ENCODE results near the gene SYNDIG1. TPM values are rescaled to one million over a fixed set of nuclear protein-coding genes. Genes with fewer than 3 reads are reported as not detected.

Gene SYNDIG1
- total RNA-seq, 2 experiments from 2014 or later: not detected

- H3K27ac ChIP-seq (ENCODE audit: low read depth, low read length, poor library complexity, severe bottlenecking): no peak overlapping the region
- CTCF ChIA-PET (ENCODE audit: unreplicated experiment): no interaction called here
Measured at GRCh38 chr20:24491041-24491756, 21.8 kb downstream of the SYNDIG1 start.

DNA sequence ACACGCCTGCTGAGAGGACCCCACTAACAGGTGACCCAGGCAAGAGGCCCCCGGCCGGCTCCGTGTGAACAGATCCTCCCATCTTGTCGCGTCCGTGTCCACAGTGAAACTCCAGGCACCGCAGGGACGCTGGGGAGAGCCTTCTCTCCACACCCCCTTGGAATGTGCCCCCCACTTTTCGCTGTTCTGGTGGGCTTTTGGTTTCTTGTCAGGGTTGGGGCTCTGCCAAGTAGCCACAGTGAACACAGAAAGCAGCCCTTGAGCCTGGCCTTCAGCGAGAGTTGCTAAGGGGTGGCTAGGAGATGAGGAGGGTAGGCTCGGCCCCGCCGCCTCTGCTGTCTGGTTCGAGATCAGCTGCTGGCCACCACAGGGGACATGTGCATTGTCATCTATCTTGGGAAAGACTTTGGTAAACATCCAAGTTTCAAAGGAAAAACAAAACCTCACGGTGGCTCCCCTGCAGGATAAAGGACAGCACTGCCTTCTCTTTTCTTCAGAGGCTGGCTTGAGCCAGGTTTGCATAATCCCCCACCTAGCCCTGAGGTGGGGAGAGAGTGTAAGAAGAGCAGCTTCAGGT lies 22.7 kb downstream of the SYNDIG1 start:
- Histone ChIP-seq H3K79me2 (ENCODE audit: insufficient read depth, low read depth, low read length) (no peaks in the 10 kb centered on the region), H3K4me3 (ENCODE audit: low read depth, low read length, poor library complexity, severe bottlenecking) (no peak overlapping the region), H3K9me3 (ENCODE audit: low read length) (no peaks in the 10 kb centered on the region), H3K36me3 (ENCODE audit: insufficient read depth, low read length) (no peaks in the 10 kb centered on the region), H3K9me2 (ENCODE audit: insufficient read depth, low read length) (no peaks in the 10 kb centered on the region), H4K20me1 (ENCODE audit: insufficient read depth, low read length) (no peaks in the 10 kb centered on the region), H3K4me1 (ENCODE audit: insufficient read depth, low read length, poor library complexity, severe bottlenecking) (no peaks in the 10 kb centered on the region), H3K4me2 (ENCODE audit: low read length) (no peak overlapping the region), H2AFZ (ENCODE audit: low read length) (no peak overlapping the region), H3K27ac (ENCODE audit: low read depth, low read length, poor library complexity, severe bottlenecking) (no peak overlapping the region)
- CTCF ChIA-PET (ENCODE audit: unreplicated experiment): no interaction called here
- TF ChIP-seq CTCF (conservative IDR thresholded peaks at IDR 0.05; ENCODE audit: low read length) (no peak), EZH2phosphoT487 (IDR thresholded peaks at IDR 0.05; ENCODE audit: borderline replicate concordance, low read depth, low read length) (no peak)
- DNase-seq (ENCODE audit: low spot score): no peak
- BruUV-seq (replicated peaks): no TSS peak
- intact Hi-C loops (cut with micrococcal nuclease; ENCODE audit: unreplicated experiment): no loop called here
- POLR2A ChIA-PET: no interaction called here

More at GRCh38 chr20:24491041-24491756, 21.8 kb downstream of the SYNDIG1 start:
- Histone ChIP-seq H2AFZ (ENCODE audit: low read length) (no peak overlapping the region), H3K4me3 (ENCODE audit: low read depth, low read length, poor library complexity, severe bottlenecking) (no peak overlapping the region), H3K36me3 (ENCODE audit: insufficient read depth, low read length) (no peaks in the 10 kb centered on the region), H3K9me2 (ENCODE audit: insufficient read depth, low read length) (no peaks in the 10 kb centered on the region), H3K4me1 (ENCODE audit: insufficient read depth, low read length, poor library complexity, severe bottlenecking) (no peaks in the 10 kb centered on the region), H4K20me1 (ENCODE audit: insufficient read depth, low read length) (no peaks in the 10 kb centered on the region), H3K4me2 (ENCODE audit: low read length) (no peak overlapping the region), H3K79me2 (ENCODE audit: insufficient read depth, low read depth, low read length) (no peaks in the 10 kb centered on the region), H3K9me3 (ENCODE audit: low read length) (no peaks in the 10 kb centered on the region)
- intact Hi-C loops (cut with micrococcal nuclease; ENCODE audit: unreplicated experiment): no loop called here
- TF ChIP-seq EZH2phosphoT487 (IDR thresholded peaks at IDR 0.05; ENCODE audit: borderline replicate concordance, low read depth, low read length): no peak
- TF ChIP-seq CTCF (conservative IDR thresholded peaks at IDR 0.05; ENCODE audit: low read length): no peak
- DNase-seq (ENCODE audit: low spot score): no peak
- POLR2A ChIA-PET: no interaction called here
- no TSS peak for BruUV-seq (replicated peaks)

DNA sequence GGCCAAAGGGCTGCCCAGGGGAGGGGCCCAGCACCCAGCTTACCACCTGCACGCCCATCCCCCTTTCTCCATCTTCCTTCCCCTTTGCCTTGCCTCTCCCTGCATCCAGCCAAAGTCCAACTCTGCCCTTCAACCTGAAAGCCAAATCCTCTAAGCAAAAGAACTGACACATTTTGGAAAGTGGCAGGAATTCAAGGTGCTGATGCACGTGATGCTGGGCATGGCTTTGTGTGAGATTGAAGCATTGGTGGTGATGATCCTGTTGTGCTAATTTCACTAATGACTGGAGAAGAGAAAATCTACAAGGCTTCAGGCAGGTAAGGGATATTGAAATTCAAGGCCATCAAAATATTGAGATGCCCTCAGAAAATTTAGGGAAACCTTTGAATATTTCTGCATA lies 23.3 kb downstream of the SYNDIG1 start:
- Histone ChIP-seq H3K9me3 (ENCODE audit: low read length) (no peaks in the 10 kb centered on the region), H3K4me3 (ENCODE audit: low read depth, low read length, poor library complexity, severe bottlenecking) (no peak overlapping the region), H3K79me2 (ENCODE audit: insufficient read depth, low read depth, low read length) (no peaks in the 10 kb centered on the region), H3K27ac (ENCODE audit: low read depth, low read length, poor library complexity, severe bottlenecking) (no peak overlapping the region), H2AFZ (ENCODE audit: low read length) (no peak overlapping the region), H3K36me3 (ENCODE audit: insufficient read depth, low read length) (no peaks in the 10 kb centered on the region), H3K4me2 (ENCODE audit: low read length) (no peak overlapping the region), H4K20me1 (ENCODE audit: insufficient read depth, low read length) (no peaks in the 10 kb centered on the region), H3K4me1 (ENCODE audit: insufficient read depth, low read length, poor library complexity, severe bottlenecking) (no peaks in the 10 kb centered on the region), H3K9me2 (ENCODE audit: insufficient read depth, low read length) (no peaks in the 10 kb centered on the region)
- ChIA-PET POLR2A (no interaction called here), CTCF (ENCODE audit: unreplicated experiment) (no interaction called here)
- intact Hi-C loops (cut with micrococcal nuclease; ENCODE audit: unreplicated experiment): no loop called here
- TF ChIP-seq CTCF (conservative IDR thresholded peaks at IDR 0.05; ENCODE audit: low read length): no peak
- TF ChIP-seq EZH2phosphoT487 (IDR thresholded peaks at IDR 0.05; ENCODE audit: borderline replicate concordance, low read depth, low read length): no peak
- no TSS peak for BruUV-seq (replicated peaks)
- DNase-seq (ENCODE audit: low spot score): no peak
